Caco-2 (cell line): Measurements from ENCODE around the gene ZMYM4. TPM values are rescaled to one million over a fixed set of nuclear protein-coding genes. Genes with fewer than 3 reads are reported as not detected.

Experiments used
- BruUV-seq: library from RNA; stranded (reverse); fragments of 400-500 nt; replicated peaks from 2 replicates; lab custom pipeline; 2021; lab: Mats Ljungman, UMichigan
- CTCF ChIA-PET: fragments of 300-600 bp; sonication (Branson Sonifier 250); formaldehyde crosslinking; loops from one replicate; lab custom pipeline; 2022; ENCODE audit warnings: antibody characterized with exemption; lab: Charles Lee
- POLR2A ChIA-PET: fragments of 300-600 bp; sonication (Branson Sonifier 250); formaldehyde crosslinking; loops from one replicate; lab custom pipeline; 2022; ENCODE audit warnings: antibody characterized with exemption; lab: Charles Lee
- DNase-seq, 2 experiments: peaks; one replicate each; pipeline versions ENCODE4 v3.0.0 to v3.0.0-alpha.2; 2020 to 2022
- H3K27me3 ChIP-seq: replicated peaks from 2 replicates; pipeline ENCODE4 v1.6.0; 2011; ENCODE audit warnings: low read length; ENCODE audit not compliant: control insufficient read depth, insufficient read depth
- H3K36me3 ChIP-seq: 2 replicates; pipeline ENCODE4 v1.5.1; 2011; ENCODE audit warnings: low read length; ENCODE audit not compliant: control insufficient read depth, insufficient read depth
- H3K4me1 ChIP-seq: fragments of 250-450 bp; sonication (Bioruptor Pico); 2 replicates; pipeline ENCODE4 v1.5.1; 2020; ENCODE audit warnings: mild to moderate bottlenecking
- H3K4me3 ChIP-seq: 2 replicates; pipeline ENCODE4 v1.5.1; 2011; ENCODE audit warnings: low read depth, mild to moderate bottlenecking, control low read depth, low read length
- H3K9me3 ChIP-seq: fragments of 250-450 bp; sonication (Bioruptor Pico); 2 replicates; pipeline ENCODE4 v1.5.1; 2020; ENCODE audit warnings: mild to moderate bottlenecking, moderate library complexity
- H3K27ac Mint-ChIP-seq: one replicate; pipeline ENCODE4 v1.8.0; 2022; ENCODE audit warnings: mixed read lengths; ENCODE audit not compliant: unreplicated experiment
- H3K27me3 Mint-ChIP-seq: one replicate; pipeline ENCODE4 v1.8.0; 2022; ENCODE audit warnings: mixed read lengths; ENCODE audit not compliant: insufficient read depth, unreplicated experiment
- H3K36me3 Mint-ChIP-seq: one replicate; pipeline ENCODE4 v1.8.0; 2022; ENCODE audit warnings: mild to moderate bottlenecking, mixed read lengths; ENCODE audit not compliant: insufficient read depth, unreplicated experiment
- H3K4me1 Mint-ChIP-seq: one replicate; pipeline ENCODE4 v1.8.0; 2022; ENCODE audit warnings: low read depth, mixed read lengths; ENCODE audit not compliant: unreplicated experiment
- H3K4me3 Mint-ChIP-seq: one replicate; pipeline ENCODE4 v1.8.0; 2022; ENCODE audit warnings: mild to moderate bottlenecking, moderate library complexity, mixed read lengths; ENCODE audit not compliant: unreplicated experiment
- H3K9me3 Mint-ChIP-seq: one replicate; pipeline ENCODE4 v1.8.0; 2022; ENCODE audit warnings: mixed read lengths; ENCODE audit not compliant: unreplicated experiment
- CTCF ChIP-seq, 2 experiments: fragments of 200-600 bp in 1 of 2; IDR thresholded peaks; 1 replicate in 1 of 2; 2 replicates in 1 of 2; pipeline versions ENCODE4 v1.5.1 to v1.8.0; 2011 to 2022; ENCODE audit warnings: antibody characterized with exemption in 1 of 2, control low read depth in 1 of 2, inconsistent platforms in 1 of 2, low read depth in 1 of 2, low read length in 1 of 2, mild to moderate bottlenecking in 1 of 2, moderate library complexity in 1 of 2; ENCODE audit not compliant: insufficient read depth in 1 of 2, severe bottlenecking in 1 of 2, unreplicated experiment in 1 of 2
- intact Hi-C: fragments of 100-400 bp; cut with micrococcal nuclease; formaldehyde crosslinking; loops from one replicate; pipeline ENCODE4 v1.10.0; 2022; ENCODE audit not compliant: unreplicated experiment
- total RNA-seq: library from RNA; stranded (reverse); gene quantifications from 2 replicates; pipeline ENCODE4 v1.2.3, GENCODE V29; 2022

The ZMYM4 gene
- total RNA-seq, 1 experiment from 2014 or later, result 26.5 TPM

GRCh38 chr1:35301674-35302392, 33.3 kb downstream of the ZMYM4 start:
- no peaks in the 10 kb centered on the region for H3K4me1 Mint-ChIP-seq
- Histone ChIP-seq H3K27me3 (no peaks in the 10 kb centered on the region), H3K9me3 (no peaks in the 10 kb centered on the region), H3K4me3 (no peak overlapping the region), H3K36me3 (no peaks in the 10 kb centered on the region), H3K4me1 (no peaks in the 10 kb centered on the region)
- H3K9me3 Mint-ChIP-seq, result no peaks in the 10 kb centered on the region
- CTCF ChIA-PET, result interaction anchor here (0.7 kb wide), 1 partner anchor 100 kb away, joined by 3 read pairs; no protein-coding TSS in a partner anchor
- POLR2A ChIA-PET, result interaction anchor here (0.6 kb wide), 1 partner anchor 628 kb away, joined by 10 read pairs; no protein-coding TSS in a partner anchor
- H3K27ac Mint-ChIP-seq, result no peak overlapping the region
- H3K27me3 Mint-ChIP-seq, result no peaks in the 10 kb centered on the region
- intact Hi-C loops, result no loop called here
- peaks cover 13% of the 10 kb centered on the region for H3K36me3 Mint-ChIP-seq
- no peak for DNase-seq
- BruUV-seq, result no TSS peak
- no peak for TF ChIP-seq CTCF (IDR thresholded peaks at IDR 0.05; ENCODE audit: insufficient read depth in 1 of 2, low read depth in 1 of 2, low read length in 1 of 2, severe bottlenecking in 1 of 2, unreplicated experiment in 1 of 2)
- no peak overlapping the region for H3K4me3 Mint-ChIP-seq

GRCh38 chr1:35305383-35305782, 36.9 kb downstream of the ZMYM4 start:
- Histone ChIP-seq H3K27me3 (no peaks in the 10 kb centered on the region), H3K9me3 (no peaks in the 10 kb centered on the region), H3K4me1 (no peaks in the 10 kb centered on the region), H3K36me3 (no peaks in the 10 kb centered on the region), H3K4me3 (no peak overlapping the region)
- no TSS peak for BruUV-seq
- Mint-ChIP-seq H3K4me1 (no peaks in the 10 kb centered on the region), H3K27ac (no peak overlapping the region), H3K36me3 (no peaks in the 10 kb centered on the region), H3K9me3 (no peaks in the 10 kb centered on the region), H3K27me3 (no peaks in the 10 kb centered on the region), H3K4me3 (no peak overlapping the region)
- CTCF ChIA-PET, result no interaction called here
- intact Hi-C loops, result no loop called here
- POLR2A ChIA-PET, result no interaction called here
- no peak for TF ChIP-seq CTCF (IDR thresholded peaks at IDR 0.05; ENCODE audit: insufficient read depth in 1 of 2, low read depth in 1 of 2, low read length in 1 of 2, severe bottlenecking in 1 of 2, unreplicated experiment in 1 of 2)
- DNase-seq, result no peak

- Mint-ChIP-seq H3K27ac (no peak overlapping the region), H3K4me3 (no peak overlapping the region), H3K27me3 (no peaks in the 10 kb centered on the region), H3K4me1 (no peaks in the 10 kb centered on the region), H3K9me3 (no peaks in the 10 kb centered on the region), H3K36me3 (peaks cover 23% of the 10 kb centered on the region)
- Histone ChIP-seq H3K4me3 (no peak overlapping the region), H3K27me3 (no peaks in the 10 kb centered on the region), H3K4me1 (no peaks in the 10 kb centered on the region), H3K9me3 (no peaks in the 10 kb centered on the region), H3K36me3 (no peaks in the 10 kb centered on the region)
- ChIA-PET POLR2A (no interaction called here), CTCF (interaction anchor here (0.5 kb wide), 1 partner anchor 137 kb away, joined by 3 read pairs; no protein-coding TSS in a partner anchor)
- no TSS peak for BruUV-seq
- no peak for DNase-seq
- no peak for TF ChIP-seq CTCF (IDR thresholded peaks at IDR 0.05; ENCODE audit: insufficient read depth in 1 of 2, low read depth in 1 of 2, low read length in 1 of 2, severe bottlenecking in 1 of 2, unreplicated experiment in 1 of 2)
- intact Hi-C loops, result no loop called here
These were observed 47.1 kb downstream of the ZMYM4 start for GRCh38 chr1:35315649-35316048.
